Left colon (tissue), 2 donors: ENCODE results near the gene RASSF7. TPM values are rescaled to one million over a fixed set of nuclear protein-coding genes. Genes with fewer than 3 reads are reported as not detected.
A peak's percentile ranks its signal among the peaks of the same experiment; 100 is the strongest.

Experiments
- ATAC-seq: fragments of 200-7000 bp; cut with Tn5 transposase; one replicate; pipeline ENCODE4 v1.9.1; 2020; ENCODE audit warnings: mild to moderate bottlenecking, moderate library complexity
- DNase-seq, 2 donors: peaks; one replicate each; pipeline ENCODE4 v3.0.0-alpha.2; 2020
- intact Hi-C, 2 donors: fragments of 100-400 bp; cut with DNase I in 1 of 2; cut with micrococcal nuclease in 1 of 2; formaldehyde crosslinking; loops; one replicate each; pipeline versions ENCODE4 v1.11.2 to v1.14.0; 2022; cut with DNase I, micrococcal nuclease
- total RNA-seq, 2 donors: library from RNA; stranded (reverse); fragmentation: NEBNext Ultra II Directional; extraction: Animal tissue kit (Norgen Biotek cat#: 25700); gene quantifications; one replicate each; pipeline ENCODE4 v1.2.1, GENCODE V29; 2021
- donor health status: DM: no; HTN: no; CAD: no.
- donor health status: DM: yes; HTN: yes; CAD: no.

The RASSF7 gene
- total RNA-seq, 2 donors from 2014 or later: 90.9 to 117 TPM

- peak; percentile 72 for ATAC-seq
- intact Hi-C loops: no loop called here
- DNase-seq: peak; percentile 69 to 81
Observed at GRCh38 chr11:575313-575995, 14.7 kb downstream of the RASSF7 start.

- peak; percentile 83 for ATAC-seq
- peak; percentile 95 to 97 for DNase-seq
- intact Hi-C loops: no loop called here
Observed at GRCh38 chr11:575996-576768, 15.4 kb downstream of the RASSF7 start, which contains the start of gene PHRF1. PHRF1 (plus strand) TSS chr11:576470; CDS start chr11:581513, 5,043 bp downstream.

DNA sequence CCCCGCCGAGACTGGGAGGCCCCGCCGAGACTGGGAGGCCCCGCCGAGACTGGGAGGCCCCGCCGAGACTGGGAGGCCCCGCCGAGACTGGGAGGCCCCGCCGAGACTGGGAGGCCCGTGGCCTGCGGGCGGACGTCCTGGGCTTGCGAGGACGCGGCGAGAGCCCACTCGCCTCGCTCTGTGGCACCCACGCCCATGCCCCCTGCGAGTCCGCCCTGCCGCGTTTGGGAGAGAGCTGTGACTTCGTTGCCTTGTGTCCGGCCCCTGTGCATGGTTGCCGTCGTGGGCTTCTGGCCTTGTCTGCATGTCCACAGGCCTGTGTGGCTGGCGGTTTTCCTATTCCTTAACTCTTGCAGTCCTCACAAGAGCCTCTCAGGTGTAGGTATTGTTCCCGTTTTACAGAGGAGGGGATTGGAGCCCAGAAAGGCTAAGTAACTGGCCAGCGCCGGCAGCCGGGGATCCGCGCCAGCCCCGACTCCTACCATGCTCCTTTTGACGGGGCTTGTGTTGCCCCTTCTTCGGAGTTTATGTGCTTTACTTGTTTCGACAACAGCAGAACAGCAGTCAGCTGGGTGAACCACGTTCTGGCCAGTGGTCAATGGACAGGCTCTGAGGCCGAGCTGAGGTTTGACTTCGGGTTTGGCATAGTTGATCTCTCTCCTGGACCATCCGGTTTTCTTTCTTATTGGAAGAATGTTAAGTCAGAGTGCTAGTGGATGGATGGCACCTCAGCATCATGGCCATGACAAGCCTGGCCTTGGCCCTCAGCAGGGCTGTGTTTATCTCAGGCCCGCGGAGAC lies 16.2 kb downstream of the RASSF7 start:
- ATAC-seq: no peak
- DNase-seq: no peak
- intact Hi-C loops: no loop called here

DNA sequence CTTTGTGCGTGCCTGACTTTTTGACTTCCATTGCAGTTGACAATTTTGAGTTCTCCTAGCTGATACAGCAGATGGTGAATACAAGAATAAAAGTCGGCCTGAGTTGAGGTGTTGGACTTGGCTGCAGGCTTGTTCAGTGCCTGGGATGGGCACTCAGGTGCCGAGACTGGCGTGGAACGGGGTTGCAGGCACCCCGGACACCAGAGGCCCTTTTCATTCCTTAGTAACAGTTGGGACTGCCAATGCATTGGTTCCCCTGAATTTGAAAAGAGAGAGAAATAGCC lies 16.8 kb downstream of the RASSF7 start:
- ATAC-seq (no peak), DNase-seq (no peak)
- intact Hi-C loops: no loop called here

- intact Hi-C loops: no loop called here
- ATAC-seq (no peak), DNase-seq (no peak)
Observed at GRCh38 chr11:578276-579035, 17.7 kb downstream of the RASSF7 start.

DNA sequence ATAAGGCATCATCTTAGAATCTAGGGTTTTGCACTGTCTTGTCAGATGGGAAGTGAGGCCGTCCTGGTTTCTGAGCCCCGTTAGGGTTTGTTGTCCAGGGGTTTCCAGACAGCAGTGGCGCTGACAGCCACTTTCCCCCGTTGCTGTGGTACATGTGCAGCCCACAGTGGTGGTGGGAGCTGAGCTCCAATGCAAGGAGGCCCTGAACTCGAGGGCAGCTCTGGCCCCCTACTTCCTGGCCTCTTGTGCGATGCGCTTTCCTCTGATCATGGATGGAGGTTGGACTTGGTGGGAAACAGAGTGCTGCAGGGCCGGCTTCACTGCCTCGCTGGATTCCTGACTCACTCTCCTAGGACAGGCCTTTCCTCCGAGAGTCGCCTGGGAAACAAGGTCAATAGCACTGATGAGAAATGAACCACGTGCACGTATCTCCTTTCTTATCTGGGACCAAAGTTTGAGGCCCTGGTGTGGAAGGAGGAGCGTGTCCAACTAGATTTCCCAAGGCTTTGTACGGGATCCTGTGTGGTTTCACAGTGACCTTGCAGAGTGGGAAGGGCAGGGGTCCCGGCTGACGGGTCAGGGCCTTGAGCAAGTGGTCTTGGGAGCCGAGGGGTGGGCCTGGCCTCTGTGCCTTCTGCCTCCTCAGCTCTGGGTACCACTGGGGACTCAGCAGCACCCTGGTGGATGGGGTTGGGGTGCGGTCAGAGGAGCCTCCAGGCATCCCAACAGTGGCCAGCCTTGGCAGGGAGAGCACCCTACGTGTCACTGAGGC lies 19.2 kb downstream of the RASSF7 start:
- intact Hi-C loops: no loop called here
- no peak for DNase-seq
- ATAC-seq: no peak

DNA sequence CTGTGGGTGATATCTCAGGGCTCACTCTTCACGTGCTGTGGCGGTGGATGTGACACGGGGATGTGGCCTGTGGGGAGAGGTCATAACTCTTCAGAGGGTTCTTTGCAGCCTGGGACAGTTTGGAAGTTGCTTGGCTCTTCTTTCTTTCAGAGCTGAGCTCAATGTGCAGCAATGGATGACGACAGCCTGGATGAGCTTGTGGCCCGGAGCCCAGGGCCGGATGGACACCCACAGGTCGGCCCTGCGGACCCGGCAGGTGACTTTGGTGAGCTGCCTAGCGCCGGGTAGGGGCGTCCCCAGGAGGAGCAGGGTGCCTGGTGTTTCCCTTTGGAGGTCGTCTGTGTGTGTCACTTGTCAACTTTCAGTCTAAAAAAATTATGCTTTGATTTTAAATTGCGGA lies 20.6 kb downstream of the RASSF7 start:
- no peak for DNase-seq
- ATAC-seq: no peak
- intact Hi-C loops: no loop called here

GRCh38 chr11:581752-582151 lies 21.0 kb downstream of the RASSF7 start:
- intact Hi-C loops: no loop called here
- ATAC-seq (no peak), DNase-seq (no peak)

DNA sequence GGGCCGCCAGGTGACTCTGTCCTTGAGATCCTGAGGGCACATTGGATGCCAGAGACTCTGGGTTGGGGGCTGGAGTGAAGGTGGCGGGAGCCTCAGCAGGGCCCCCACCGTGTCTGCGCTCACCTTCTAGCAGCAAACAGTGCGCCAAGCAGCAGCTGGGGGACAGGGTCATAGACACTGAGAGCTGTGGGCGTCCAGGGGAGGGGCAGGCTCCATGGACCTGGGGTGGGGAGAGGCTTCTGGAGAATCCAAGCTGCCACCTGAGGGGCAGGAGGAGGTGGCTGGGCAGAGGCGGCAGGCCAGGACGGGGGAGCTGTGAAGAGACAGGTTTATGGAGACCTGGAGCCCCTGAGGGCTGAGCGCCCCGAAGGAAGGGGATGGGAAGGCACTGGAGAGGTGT lies 23.5 kb downstream of the RASSF7 start:
- DNase-seq (no peak), ATAC-seq (no peak)
- intact Hi-C loops: no loop called here

- ATAC-seq: no peak
- intact Hi-C loops: no loop called here
- DNase-seq: no peak
Observed at GRCh38 chr11:586376-587316, 25.9 kb downstream of the RASSF7 start.

DNA sequence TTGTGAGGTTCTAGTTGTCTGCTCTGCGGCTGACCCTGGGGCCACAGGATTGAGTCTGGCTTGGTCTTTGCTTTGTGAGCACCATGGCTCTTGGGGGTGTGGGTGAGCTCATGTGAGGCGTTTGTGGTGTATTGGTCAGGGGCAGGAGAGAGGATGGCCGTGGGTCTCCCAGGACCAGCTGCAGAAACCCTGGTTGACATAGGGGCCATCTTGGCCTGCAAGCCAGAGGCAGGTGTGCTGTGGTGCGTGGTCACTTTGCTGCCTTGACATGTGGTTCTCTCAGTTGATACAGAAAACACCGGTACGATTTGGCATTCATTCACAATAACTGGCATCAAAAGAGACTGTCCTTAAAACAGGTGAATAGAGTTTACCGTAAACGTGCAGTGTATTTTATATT lies 26.8 kb downstream of the RASSF7 start:
- DNase-seq (no peak), ATAC-seq (no peak)
- intact Hi-C loops: no loop called here

DNA sequence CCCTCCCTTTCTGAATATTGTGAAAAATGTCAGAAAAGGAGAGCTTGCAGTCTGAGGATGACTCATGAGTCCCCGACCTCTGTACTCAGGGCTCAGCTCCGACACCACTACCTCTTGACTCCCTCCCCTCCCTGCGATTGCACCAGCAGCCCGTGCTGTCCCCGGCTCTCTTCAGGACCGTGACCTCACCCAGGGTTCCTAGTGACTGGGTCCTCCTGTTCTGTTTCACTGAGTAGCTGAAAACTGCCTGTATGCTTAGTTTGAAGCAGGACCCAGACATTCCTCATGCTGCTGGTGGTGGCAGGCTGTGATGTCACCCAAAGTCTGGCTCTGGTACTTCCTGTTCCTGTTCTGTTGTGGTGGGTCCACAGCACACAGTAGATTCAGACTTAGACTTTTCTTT lies 27.2 kb downstream of the RASSF7 start:
- DNase-seq (no peak), ATAC-seq (peak; percentile 56)
- intact Hi-C loops: no loop called here

DNA sequence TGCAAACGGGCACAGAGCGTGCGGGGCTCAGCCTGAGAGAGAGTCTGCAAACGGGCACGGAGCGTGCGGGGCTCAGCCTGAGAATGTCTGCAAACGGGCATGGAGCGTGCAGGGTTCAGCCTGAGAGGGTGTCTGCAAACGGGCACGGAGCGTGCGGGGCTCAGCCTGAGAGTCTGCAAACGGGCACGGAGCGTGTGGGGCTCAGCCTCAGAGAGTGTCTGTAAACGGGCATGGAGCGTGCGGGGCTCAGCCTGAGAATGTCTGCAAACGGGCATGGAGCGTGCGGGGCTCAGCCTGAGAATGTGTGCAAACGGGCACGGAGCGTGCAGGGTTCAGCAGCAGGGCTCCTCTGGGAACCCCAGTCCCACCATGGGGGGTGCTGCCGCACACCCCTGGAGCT lies 29.0 kb downstream of the RASSF7 start:
- ATAC-seq (no peak), DNase-seq (no peak)
- intact Hi-C loops: no loop called here

DNA sequence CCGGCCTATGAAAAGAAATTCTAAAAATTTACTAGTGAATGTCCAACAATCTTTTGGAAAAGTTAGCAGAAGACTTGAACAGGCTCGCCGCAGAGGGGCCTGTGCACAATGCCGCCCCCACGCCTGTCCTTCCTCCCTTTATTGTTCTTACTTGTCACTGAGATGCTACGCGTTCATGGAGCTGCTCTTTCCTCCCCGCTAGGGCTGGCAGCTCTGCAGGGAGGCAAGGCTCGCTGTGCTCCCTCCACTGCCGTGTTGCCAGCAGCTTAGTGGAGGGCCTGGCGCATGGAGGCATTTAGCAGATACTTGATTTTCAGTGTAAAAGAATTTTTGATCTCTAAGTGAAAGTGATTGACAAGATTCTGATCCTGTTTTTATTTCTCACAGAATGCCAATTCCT lies 30.2 kb downstream of the RASSF7 start:
- ATAC-seq: no peak
- no peak for DNase-seq
- intact Hi-C loops: no loop called here

- ATAC-seq (no peak), DNase-seq (no peak)
- intact Hi-C loops: no loop called here
Observed at GRCh38 chr11:592501-592900, 31.7 kb downstream of the RASSF7 start.

GRCh38 chr11:592918-593317 lies 32.1 kb downstream of the RASSF7 start:
- ATAC-seq: no peak
- intact Hi-C loops: no loop called here

DNA sequence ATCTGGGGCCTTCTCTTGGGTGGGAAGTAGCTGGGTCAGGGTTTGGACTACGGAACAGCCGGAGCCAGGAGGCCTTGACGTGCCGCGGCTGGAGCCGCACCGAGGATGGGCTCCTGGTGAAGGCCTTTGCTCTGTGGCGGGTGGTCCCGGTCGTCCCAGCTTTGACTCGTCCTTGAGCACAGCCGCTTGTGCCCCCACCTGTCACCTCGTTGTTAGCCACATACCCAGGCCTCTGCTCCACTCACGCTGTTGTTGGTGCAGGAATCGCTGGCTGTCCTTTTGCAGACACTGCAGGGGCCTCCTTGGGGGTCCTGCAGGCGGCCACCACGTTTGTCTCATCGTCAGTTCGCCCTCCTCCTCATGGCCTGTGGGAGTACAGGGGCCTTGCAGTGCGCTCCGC lies 32.6 kb downstream of the RASSF7 start:
- intact Hi-C loops: no loop called here
- no peak for DNase-seq
- ATAC-seq: no peak

More at GRCh38 chr11:592918-593317, 32.1 kb downstream of the RASSF7 start:
- no peak for DNase-seq
